Thymus (tissue), 11 donors: ENCODE data around the gene LMX1B. TPM values are rescaled to one million over a fixed set of nuclear protein-coding genes. Genes with fewer than 3 reads are reported as not detected.
A peak's percentile ranks its signal among the peaks of the same experiment; 100 is the strongest.

Experiments used
- DNase-seq, 9 donors: peaks; one replicate each; pipeline ENCODE4 v3.0.0-alpha.2; 2013; ENCODE audit warnings: low spot score in 9 of 9, low read depth in 6 of 9, missing footprints in 1 of 9
- H3K27ac ChIP-seq, 2 donors: one replicate each; pipeline ENCODE4 v1.5.1; 2013; ENCODE audit warnings: control low read depth in 1 of 2, low read depth in 1 of 2, low read length in 1 of 2, mild to moderate bottlenecking in 1 of 2, moderate library complexity in 1 of 2
- H3K27me3 ChIP-seq, 2 donors: one replicate each; pipeline ENCODE4 v1.5.1; 2013; ENCODE audit warnings: low read length in 1 of 2; ENCODE audit not compliant: control insufficient read depth in 2 of 2, insufficient read depth in 1 of 2
- H3K36me3 ChIP-seq, 2 donors: one replicate each; pipeline ENCODE4 v1.5.1; 2013; ENCODE audit warnings: low read length in 1 of 2, mild to moderate bottlenecking in 1 of 2, moderate library complexity in 1 of 2; ENCODE audit not compliant: control insufficient read depth in 2 of 2, insufficient read depth in 2 of 2
- H3K4me1 ChIP-seq, 2 donors: one replicate each; pipeline ENCODE4 v1.5.1; 2013; ENCODE audit warnings: low read length in 2 of 2; ENCODE audit not compliant: control insufficient read depth in 2 of 2, insufficient read depth in 2 of 2
- H3K4me3 ChIP-seq, 2 donors: one replicate each; pipeline ENCODE4 v1.5.1; 2013; ENCODE audit warnings: low read length in 2 of 2, control low read depth in 1 of 2, mild to moderate bottlenecking in 1 of 2
- H3K9me3 ChIP-seq, 2 donors: one replicate each; pipeline ENCODE4 v1.5.1; 2013; ENCODE audit warnings: low read length in 1 of 2, mild to moderate bottlenecking in 1 of 2; ENCODE audit not compliant: control insufficient read depth in 2 of 2, insufficient read depth in 1 of 2
- WGBS: extraction: QIAGEN DNeasy Blood & Tissue Kit; methylation state at CpG from one replicate; pipeline ENCODE4 v1.1.7; 2013; 5-methylcytosine and 5-hydroxymethylcytosine counted together
- polyA plus RNA-seq: library from polyadenylated mRNA; stranded (reverse); fragments of 200-250 nt; gene quantifications from one replicate; pipeline ENCODE4 v1.2.3, GENCODE V29; 2013
- total RNA-seq: library from RNA; stranded (reverse); fragments of 120-200 nt; gene quantifications from one replicate; pipeline ENCODE4 v1.2.4, GENCODE V29; 2013
- donor health status: healthy.

Gene LMX1B
- total and polyA plus RNA-seq, 2 donors: 0.02 to 0.05 TPM

DNA sequence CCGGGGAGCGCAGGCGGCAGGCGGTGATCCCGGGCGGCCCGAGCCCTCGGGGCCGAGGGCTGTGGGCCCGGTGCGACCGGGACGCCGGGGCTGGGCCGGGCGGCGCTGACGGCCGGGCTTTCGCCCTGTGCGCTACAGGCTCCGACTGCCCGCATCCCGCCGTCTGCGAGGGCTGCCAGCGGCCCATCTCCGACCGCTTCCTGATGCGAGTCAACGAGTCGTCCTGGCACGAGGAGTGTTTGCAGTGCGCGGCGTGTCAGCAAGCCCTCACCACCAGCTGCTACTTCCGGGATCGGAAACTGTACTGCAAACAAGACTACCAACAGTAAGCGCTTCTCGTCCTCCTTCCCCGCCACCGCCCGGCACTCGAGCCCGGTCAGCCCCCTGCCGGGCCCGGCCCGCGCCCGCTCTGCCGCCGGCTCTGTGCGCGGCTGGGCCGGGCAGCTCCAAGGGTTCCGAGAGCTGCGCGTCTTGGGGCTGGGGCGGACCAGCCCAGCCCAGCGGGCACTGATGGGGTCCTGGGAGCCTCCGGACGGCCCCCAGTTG lies 1.6 kb downstream of the LMX1B start:
- Histone ChIP-seq H3K4me1 (peaks cover 7 to 14% of the 10 kb centered on the region in 2 donors), H3K4me3 (no peak overlapping the region), H3K9me3 (peaks cover 0 to 5% of the 10 kb centered on the region in 2 donors), H3K36me3 (no peaks in the 10 kb centered on the region), H3K27ac (no peak overlapping the region), H3K27me3 (peaks cover 95 to 97% of the 10 kb centered on the region in 2 donors)
- DNase-seq: peak in 5 of 9 donors; percentile 13 to 55 (median 45)
- 2% methylated on average over 62 of the region's 62 CpGs for WGBS

DNA sequence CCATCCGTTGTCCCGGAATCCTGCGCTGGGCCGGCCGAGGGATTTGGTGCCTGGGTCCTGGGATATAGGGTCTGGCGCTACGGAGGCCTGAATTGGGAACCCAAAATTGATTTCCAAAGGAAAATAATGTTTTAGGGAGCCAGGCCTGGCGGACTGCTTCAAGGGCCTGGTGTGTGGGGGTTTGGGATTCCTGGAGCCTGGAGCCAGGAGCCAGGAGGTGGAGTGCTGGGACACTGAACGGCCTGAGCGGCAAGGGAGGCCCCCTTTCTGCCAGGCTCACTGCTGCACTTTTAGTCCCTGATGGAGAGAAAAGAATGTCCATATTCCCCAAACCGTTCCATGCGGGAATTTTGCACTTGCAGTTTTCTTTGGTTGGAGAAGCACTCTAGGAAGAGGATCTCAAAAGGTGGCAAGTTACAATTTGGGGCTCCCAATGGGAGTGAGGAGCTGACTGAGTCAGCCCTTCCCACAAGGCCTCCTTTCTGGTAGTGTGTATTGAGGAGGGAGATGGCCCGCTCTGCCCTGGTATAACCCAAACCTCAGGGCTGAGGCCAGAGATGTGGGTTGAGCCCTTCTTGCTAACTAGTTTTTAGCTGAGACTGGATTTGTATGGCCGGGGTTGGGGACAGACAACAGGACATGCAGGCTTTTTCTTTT lies 2.2 kb downstream of the LMX1B start:
- no peak for DNase-seq
- no peaks in the 10 kb centered on the region for H3K36me3 ChIP-seq
- peaks cover 95 to 97% of the 10 kb centered on the region in 2 donors for H3K27me3 ChIP-seq
- 36% methylated on average over 14 of the region's 14 CpGs for WGBS
- peaks cover 0 to 5% of the 10 kb centered on the region in 2 donors for H3K9me3 ChIP-seq
- no peak overlapping the region for H3K27ac ChIP-seq
- no peak overlapping the region for H3K4me3 ChIP-seq
- H3K4me1 ChIP-seq: peaks cover 7 to 14% of the 10 kb centered on the region in 2 donors

DNA sequence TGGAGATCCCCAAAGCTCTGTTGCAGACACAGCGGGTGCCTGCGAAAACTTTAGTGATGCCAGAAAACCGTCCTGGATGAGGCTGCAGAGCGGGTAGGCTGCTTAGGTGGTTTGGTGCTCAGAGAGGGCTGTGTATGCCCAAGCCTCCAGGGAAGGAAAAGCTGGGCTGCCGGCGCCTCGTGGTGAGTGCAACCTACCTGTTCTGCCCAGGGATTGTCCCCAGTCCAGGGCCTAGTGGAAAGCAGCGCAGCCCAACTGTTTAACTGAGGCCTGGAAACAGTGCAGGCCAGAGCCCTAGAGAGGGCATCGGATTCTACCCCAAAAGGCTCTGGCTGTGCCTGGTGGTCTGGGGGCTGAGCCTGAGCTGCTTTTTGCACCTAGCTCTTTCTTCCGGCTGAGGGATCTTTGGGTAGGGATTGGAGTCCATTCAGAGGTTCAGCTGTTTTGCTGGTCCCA lies 2.8 kb downstream of the LMX1B start:
- Histone ChIP-seq H3K4me1 (peaks cover 7 to 14% of the 10 kb centered on the region in 2 donors), H3K9me3 (peaks cover 0 to under 1% of the 10 kb centered on the region in 2 donors), H3K27ac (no peak overlapping the region), H3K4me3 (no peak overlapping the region), H3K36me3 (no peaks in the 10 kb centered on the region), H3K27me3 (peaks cover 95 to 97% of the 10 kb centered on the region in 2 donors)
- WGBS: 67% methylated on average over 10 of the region's 10 CpGs
- DNase-seq: no peak

DNA sequence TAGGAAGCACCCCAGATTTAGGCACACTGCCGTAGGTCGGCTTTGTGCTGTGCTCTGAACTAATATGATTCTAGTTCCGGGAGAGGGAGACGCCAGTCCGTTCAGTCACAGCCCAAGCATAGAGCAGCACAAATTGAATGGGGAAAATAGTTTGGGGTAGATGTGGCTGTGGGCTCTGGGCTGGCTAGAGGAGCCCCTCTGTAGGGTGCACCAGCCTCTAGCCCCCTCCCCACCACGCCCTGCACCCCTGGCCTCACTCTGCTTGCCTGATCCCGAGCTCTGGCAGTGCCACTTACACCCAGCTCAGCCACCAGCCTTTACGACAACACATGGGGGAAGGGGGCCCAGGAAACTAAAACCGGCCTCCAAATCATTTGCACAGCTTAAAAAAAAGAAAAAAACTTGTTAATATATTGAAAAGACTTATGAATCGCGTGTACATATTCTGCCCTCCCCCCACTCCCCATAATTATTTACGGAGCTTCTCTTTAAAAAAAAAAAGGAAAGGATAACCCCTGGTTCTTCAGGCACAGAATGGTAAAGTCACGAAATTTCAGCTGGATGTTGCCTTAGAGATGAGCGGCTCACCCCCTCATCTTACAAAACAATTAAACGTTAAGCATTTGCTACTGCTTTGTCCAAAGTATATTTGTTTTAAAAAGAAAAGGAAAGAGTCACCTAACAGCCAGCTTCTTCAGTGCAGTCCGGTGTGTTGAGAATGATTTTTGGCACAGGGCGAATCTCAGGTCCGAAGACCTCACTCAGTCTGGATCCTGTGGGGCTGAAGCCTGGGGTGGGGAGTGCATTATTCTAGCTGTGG lies 3.5 kb downstream of the LMX1B start:
- WGBS: 22% methylated on average over 18 of the region's 18 CpGs
- Histone ChIP-seq H3K9me3 (peaks cover 0 to 3% of the 10 kb centered on the region in 2 donors), H3K27ac (no peak overlapping the region), H3K4me1 (peaks cover 7 to 10% of the 10 kb centered on the region in 2 donors), H3K4me3 (no peak overlapping the region), H3K27me3 (peaks cover 95 to 97% of the 10 kb centered on the region in 2 donors), H3K36me3 (no peaks in the 10 kb centered on the region)
- DNase-seq: no peak

DNA sequence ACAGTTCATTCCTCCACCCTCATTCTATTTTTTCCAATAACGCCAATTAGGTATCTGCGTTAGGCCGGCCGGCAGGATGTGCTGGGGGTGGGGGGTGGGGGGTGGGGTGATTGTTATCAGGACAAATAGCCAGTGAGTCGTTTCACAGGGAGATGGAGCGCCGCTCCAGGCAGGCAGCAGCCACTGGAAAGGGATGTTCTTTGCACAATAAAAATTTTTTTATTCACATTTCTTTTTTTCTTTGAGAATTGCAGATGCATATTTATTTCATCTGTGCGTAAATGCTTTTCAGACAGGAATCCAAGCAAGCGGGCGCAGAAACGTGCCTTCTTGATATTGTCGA lies 4.1 kb downstream of the LMX1B start:
- 13% methylated on average over 12 of the region's 12 CpGs for WGBS
- H3K9me3 ChIP-seq: peaks cover 0 to 3% of the 10 kb centered on the region in 2 donors
- DNase-seq: no peak
- no peaks in the 10 kb centered on the region for H3K36me3 ChIP-seq
- H3K27ac ChIP-seq: no peak overlapping the region
- H3K4me1 ChIP-seq: peaks cover 7 to 9% of the 10 kb centered on the region in 2 donors
- H3K27me3 ChIP-seq: peaks cover 96 to 97% of the 10 kb centered on the region in 2 donors
- no peak overlapping the region for H3K4me3 ChIP-seq

DNA sequence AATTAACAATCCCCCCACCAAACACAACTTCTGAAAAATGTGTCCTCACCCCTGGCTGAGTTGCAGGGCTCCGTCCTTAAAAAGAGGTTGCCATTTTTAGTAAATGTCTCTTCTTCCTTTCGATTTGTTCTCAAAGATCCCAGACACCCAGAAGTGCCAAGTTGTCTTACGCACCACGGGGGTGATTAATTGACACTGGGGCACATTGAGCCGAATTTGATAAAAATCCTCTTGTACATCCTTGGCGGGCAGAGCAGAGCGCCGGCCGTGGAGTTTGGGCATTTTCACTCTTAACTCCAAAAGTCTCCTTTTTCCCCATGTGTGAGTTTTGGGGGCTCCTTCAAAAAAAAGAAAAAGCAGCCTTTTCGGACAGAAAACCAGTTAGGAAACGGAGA lies 4.5 kb downstream of the LMX1B start:
- Histone ChIP-seq H3K4me3 (no peak overlapping the region), H3K27me3 (peaks cover 96 to 97% of the 10 kb centered on the region in 2 donors), H3K36me3 (no peaks in the 10 kb centered on the region), H3K4me1 (peaks cover 6 to 7% of the 10 kb centered on the region in 2 donors), H3K9me3 (peaks cover 0 to 3% of the 10 kb centered on the region in 2 donors), H3K27ac (no peak overlapping the region)
- DNase-seq: no peak
- WGBS: 10% methylated on average over 11 of the region's 11 CpGs

DNA sequence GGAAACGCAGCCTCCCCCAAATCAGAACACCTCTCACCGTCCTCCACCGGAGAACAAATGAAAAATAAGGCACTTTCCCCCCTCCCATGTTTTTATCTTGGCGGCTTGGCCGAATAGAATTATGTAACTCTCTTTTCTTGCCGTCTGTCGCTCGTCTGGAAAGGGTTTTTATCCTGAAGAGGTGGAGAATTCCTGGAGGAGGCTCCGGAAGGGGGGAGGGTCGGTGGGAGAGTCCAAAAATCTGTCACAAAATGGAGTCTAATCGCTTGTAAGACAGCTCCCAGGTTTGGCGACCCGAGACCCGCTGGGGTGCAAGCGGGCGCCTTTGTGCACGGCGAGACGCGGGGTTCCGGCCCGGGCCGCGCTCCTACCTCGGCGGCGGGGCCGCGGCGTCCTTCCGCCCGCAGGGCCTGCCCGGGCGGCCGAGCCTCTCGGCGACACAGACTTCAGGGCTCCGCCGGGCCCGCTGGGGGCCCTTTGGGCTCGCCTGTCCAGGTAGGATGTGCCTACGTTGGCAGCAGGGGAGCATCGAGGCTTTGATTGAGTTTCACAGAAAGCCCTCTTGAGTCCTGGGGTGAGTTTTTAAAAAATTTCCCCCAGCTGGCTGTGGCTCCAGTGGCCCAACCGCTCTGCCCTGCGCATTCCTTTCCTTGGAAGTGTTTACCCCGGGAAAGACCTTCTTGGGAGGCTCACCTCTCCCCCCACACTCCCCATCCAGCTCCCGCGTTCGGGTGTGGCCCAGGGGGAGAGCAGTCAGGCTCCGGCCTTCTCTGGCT lies 5.0 kb downstream of the LMX1B start:
- H3K4me1 ChIP-seq: peaks cover 4 to 6% of the 10 kb centered on the region in 2 donors
- DNase-seq: no peak
- H3K4me3 ChIP-seq: no peak overlapping the region
- H3K9me3 ChIP-seq: peaks cover 0 to 3% of the 10 kb centered on the region in 2 donors
- H3K27ac ChIP-seq: no peak overlapping the region
- H3K36me3 ChIP-seq: no peaks in the 10 kb centered on the region
- peaks cover 96 to 97% of the 10 kb centered on the region in 2 donors for H3K27me3 ChIP-seq
- 6% methylated on average over 50 of the region's 50 CpGs for WGBS

DNA sequence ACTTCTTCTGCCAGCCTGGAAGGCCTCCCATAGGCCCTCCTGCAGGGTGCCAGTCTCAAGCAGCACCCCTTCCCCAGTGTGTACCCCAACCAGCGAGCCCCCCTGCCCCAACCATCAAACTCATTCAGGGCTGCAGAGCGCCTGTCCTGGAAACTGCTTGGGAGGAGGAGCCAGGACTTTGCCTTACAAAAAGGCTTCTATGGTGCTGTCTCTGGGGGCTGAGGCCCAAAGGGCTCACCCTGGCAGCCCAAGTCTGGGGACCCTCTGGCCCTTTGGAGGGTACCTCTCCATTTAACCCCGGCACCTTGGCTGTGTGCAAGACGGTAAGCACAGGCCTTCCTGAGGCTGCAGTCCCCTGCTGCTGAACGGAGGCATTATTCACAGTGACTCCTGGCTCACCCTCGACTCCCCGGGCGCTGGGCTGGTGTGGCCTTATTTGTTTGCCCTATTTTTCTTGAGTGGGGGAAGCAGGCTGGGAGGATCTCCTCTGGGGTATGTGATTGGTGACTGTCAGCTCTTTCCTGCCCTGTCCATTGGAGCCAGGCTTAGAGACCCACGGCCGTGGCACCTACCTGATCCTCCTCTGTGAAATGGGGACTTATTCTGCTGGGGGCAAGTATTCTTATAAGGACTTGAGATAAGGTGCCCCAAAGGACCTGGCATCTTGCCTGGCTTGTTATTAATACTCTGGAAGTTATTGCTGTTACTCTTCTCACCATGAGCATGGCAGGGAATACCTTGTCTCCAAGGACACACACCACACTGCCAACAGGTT lies 5.8 kb downstream of the LMX1B start:
- Histone ChIP-seq H3K36me3 (no peaks in the 10 kb centered on the region), H3K4me1 (peaks cover 3 to 4% of the 10 kb centered on the region in 2 donors), H3K4me3 (no peak overlapping the region), H3K9me3 (peaks cover 0 to 3% of the 10 kb centered on the region in 2 donors), H3K27me3 (peaks cover 99 to 100% of the 10 kb centered on the region in 2 donors), H3K27ac (no peak overlapping the region)
- DNase-seq: no peak
- WGBS: 26% methylated on average over 10 of the region's 10 CpGs
